B cell (primary cell): Measurements from ENCODE around the gene NLRP1. TPM values are rescaled to one million over a fixed set of nuclear protein-coding genes. Genes with fewer than 3 reads are reported as not detected.

ENCODE experiments used
- ATAC-seq: fragments of 200-7000 bp; cut with Tn5 transposase; one replicate; pipeline ENCODE4 v1.10.0; 2021; ENCODE audit warnings: low read depth, mild to moderate bottlenecking, moderate number of reproducible peaks, moderate library complexity
- CTCF ChIA-PET: fragments of 350-600 bp; sonication (Branson Sonifier 250); formaldehyde crosslinking; loops from one replicate; lab custom pipeline; 2021; ENCODE audit warnings: antibody characterized with exemption, inconsistent platforms; lab: Charles Lee
- POLR2A ChIA-PET: fragments of 350-600 bp; sonication (Branson Sonifier 250); formaldehyde crosslinking; loops from one replicate; lab custom pipeline; 2021; ENCODE audit warnings: antibody characterized with exemption; lab: Charles Lee
- DNase-seq: peaks from one replicate; pipeline ENCODE4 v3.0.0; 2013
- H2AFZ ChIP-seq: 2 replicates; pipeline ENCODE4 v1.6.1; 2012; ENCODE audit warnings: mild to moderate bottlenecking, low read depth, low read length; ENCODE audit not compliant: insufficient read depth, poor library complexity, severe bottlenecking
- H3K27ac ChIP-seq, 2 donors: 1 replicate in 1 of 2; 2 replicates in 1 of 2; pipeline ENCODE4 v1.5.1; 2012 to 2013; ENCODE audit warnings: low read length in 2 of 2, mild to moderate bottlenecking in 2 of 2, moderate library complexity in 1 of 2
- H3K27me3 ChIP-seq, 4 experiments: fragments of 200-600 bp in 1 of 4; sonication (generic) in 1 of 4; replicated peaks in 1 of 4; 1 replicate in 2 of 4; 2 replicates in 2 of 4; pipeline versions ENCODE4 v1.6.1 to v1.7.0; 2013 to 2016; ENCODE audit warnings: low read length in 3 of 4, mild to moderate bottlenecking in 2 of 4, mixed read lengths in 1 of 4, moderate library complexity in 1 of 4; ENCODE audit not compliant: insufficient read depth in 4 of 4, control insufficient read depth in 3 of 4; ENCODE audit errors: control extremely low read depth in 1 of 4
- H3K36me3 ChIP-seq, 2 experiments: replicated peaks in 1 of 2; 1 replicate in 1 of 2; 2 replicates in 1 of 2; pipeline versions ENCODE4 v1.6.1 to v1.7.1; 2013; ENCODE audit warnings: low read length in 1 of 2; ENCODE audit not compliant: insufficient read depth in 2 of 2, control insufficient read depth in 1 of 2; ENCODE audit errors: control extremely low read depth in 1 of 2, extremely low read depth in 1 of 2
- H3K4me1 ChIP-seq, 2 donors: fragments of 200-600 bp in 1 of 2; sonication (generic) in 1 of 2; 1 replicate in 1 of 2; 2 replicates in 1 of 2; pipeline versions ENCODE4 v1.5.1 to v1.6.1; 2013 to 2017; ENCODE audit warnings: low read length in 2 of 2; ENCODE audit not compliant: control insufficient read depth in 2 of 2, insufficient read depth in 2 of 2
- H3K4me2 ChIP-seq: replicated peaks from 2 replicates; pipeline ENCODE3; 2012; ENCODE audit warnings: mild to moderate bottlenecking, low read depth, low read length; ENCODE audit not compliant: poor library complexity, severe bottlenecking
- H3K4me3 ChIP-seq, 5 experiments: fragments of 200-600 bp in 1 of 5; sonication (generic) in 1 of 5; 1 replicate in 3 of 5; 2 replicates in 2 of 5; pipeline versions ENCODE4 v1.5.1 to v1.7.0; 2011 to 2016; ENCODE audit warnings: low read length in 4 of 5, mild to moderate bottlenecking in 4 of 5, low read depth in 2 of 5, control low read depth in 1 of 5, moderate library complexity in 1 of 5; ENCODE audit not compliant: insufficient read depth in 1 of 5; ENCODE audit errors: control extremely low read depth in 1 of 5, extremely low read depth in 1 of 5
- H3K79me2 ChIP-seq: fragments of 200-600 bp; sonication (generic); one replicate; pipeline ENCODE4 v1.6.0; 2016; ENCODE audit warnings: low read length; ENCODE audit not compliant: control insufficient read depth, insufficient read depth
- H3K9ac ChIP-seq: fragments of 200-600 bp; sonication (generic); 2 replicates; pipeline ENCODE4 v1.6.1; 2017; ENCODE audit warnings: mild to moderate bottlenecking, low read length, moderate library complexity
- H3K9me3 ChIP-seq, 3 donors: one replicate each; pipeline versions ENCODE4 v1.6.1 to v1.7.1; 2013; ENCODE audit warnings: low read length in 2 of 3; ENCODE audit not compliant: control insufficient read depth in 2 of 3, insufficient read depth in 1 of 3; ENCODE audit errors: control extremely low read depth in 1 of 3
- H4K20me1 ChIP-seq: 2 replicates; pipeline ENCODE4 v1.6.0; 2012; ENCODE audit warnings: mild to moderate bottlenecking, low read length; ENCODE audit not compliant: insufficient read depth, control insufficient read depth, poor library complexity, severe bottlenecking
- H3K27ac Mint-ChIP-seq: one replicate; pipeline ENCODE4 v1.8.0; 2021; ENCODE audit warnings: mixed read lengths
- H3K27me3 Mint-ChIP-seq: one replicate; pipeline ENCODE4 v1.8.0; 2021; ENCODE audit warnings: mixed read lengths
- H3K4me1 Mint-ChIP-seq: one replicate; pipeline ENCODE4 v1.8.0; 2021; ENCODE audit warnings: mixed read lengths
- H3K4me3 Mint-ChIP-seq: one replicate; pipeline ENCODE4 v1.8.0; 2021; ENCODE audit warnings: mixed read lengths
- H3K9me3 Mint-ChIP-seq: one replicate; pipeline ENCODE4 v1.8.0; 2022; ENCODE audit warnings: mixed read lengths; ENCODE audit not compliant: insufficient read depth
- EZH2 ChIP-seq: IDR thresholded peaks from 2 replicates; pipeline ENCODE4 v1.6.1; 2012; ENCODE audit warnings: borderline replicate concordance, low read depth, mild to moderate bottlenecking, moderate library complexity, low read length; ENCODE audit not compliant: insufficient read depth, poor library complexity, severe bottlenecking
- whole genome bisulfite sequencing: methylation state at CpG from one replicate; pipeline ENCODE4 v1.1.5; 2013; ENCODE audit warnings: missing lambda C conversion rate; ENCODE audit not compliant: insufficient coverage; 5-methylcytosine and 5-hydroxymethylcytosine counted together
- intact Hi-C: fragments of 100-400 bp; cut with micrococcal nuclease; formaldehyde crosslinking; loops from one replicate; pipeline ENCODE4 v1.10.0; 2022
- polyA plus RNA-seq: library from polyadenylated mRNA; depleted of rRNA; stranded (reverse); fragments of >200 nt; gene quantifications from 2 replicates; pipeline ENCODE4 v1.2.3, GENCODE V29; 2012
- total RNA-seq, 2 donors: library from RNA; stranded (reverse); fragments of 120-200 nt in 1 of 2; gene quantifications; 1 replicate in 1 of 2; 2 replicates in 1 of 2; pipeline versions ENCODE4 v1.2.3 to v1.2.4, GENCODE V29; 2013 to 2022
- TF ChIP-seq, protein P1 (sequence below): fragments of 200-600 bp; IDR thresholded peaks from one replicate; pipeline ENCODE4 v1.8.0; 2022; ENCODE audit warnings: antibody characterized with exemption, mild to moderate bottlenecking

Gene NLRP1
- total and polyA plus RNA-seq, 2 donors (not counting 1 experiment from before 2014, with no cell fraction given) = 141 to 189 TPM

- CTCF ChIA-PET = no interaction called here
- H3K9me3 ChIP-seq = no peaks in the 10 kb centered on the region
- no peak for ATAC-seq
- no peaks in the 10 kb centered on the region for H3K4me1 ChIP-seq
- H3K27me3 ChIP-seq = no peaks in the 10 kb centered on the region
- Mint-ChIP-seq H3K9me3 (no peaks in the 10 kb centered on the region), H3K27me3 (no peaks in the 10 kb centered on the region), H3K4me3 (no peak overlapping the region), H3K4me1 (no peaks in the 10 kb centered on the region), H3K27ac (no peak overlapping the region)
- no peak overlapping the region for H3K9ac ChIP-seq
- intact Hi-C loops = no loop called here
- no peak for DNase-seq
- H3K36me3 ChIP-seq = peaks cover 6 to 62% of the 10 kb centered on the region in 2 experiments
- 100% methylated on average over 3 of the region's 4 CpGs for WGBS
- no peak overlapping the region for H2AFZ ChIP-seq
- TF ChIP-seq, protein P1, sequence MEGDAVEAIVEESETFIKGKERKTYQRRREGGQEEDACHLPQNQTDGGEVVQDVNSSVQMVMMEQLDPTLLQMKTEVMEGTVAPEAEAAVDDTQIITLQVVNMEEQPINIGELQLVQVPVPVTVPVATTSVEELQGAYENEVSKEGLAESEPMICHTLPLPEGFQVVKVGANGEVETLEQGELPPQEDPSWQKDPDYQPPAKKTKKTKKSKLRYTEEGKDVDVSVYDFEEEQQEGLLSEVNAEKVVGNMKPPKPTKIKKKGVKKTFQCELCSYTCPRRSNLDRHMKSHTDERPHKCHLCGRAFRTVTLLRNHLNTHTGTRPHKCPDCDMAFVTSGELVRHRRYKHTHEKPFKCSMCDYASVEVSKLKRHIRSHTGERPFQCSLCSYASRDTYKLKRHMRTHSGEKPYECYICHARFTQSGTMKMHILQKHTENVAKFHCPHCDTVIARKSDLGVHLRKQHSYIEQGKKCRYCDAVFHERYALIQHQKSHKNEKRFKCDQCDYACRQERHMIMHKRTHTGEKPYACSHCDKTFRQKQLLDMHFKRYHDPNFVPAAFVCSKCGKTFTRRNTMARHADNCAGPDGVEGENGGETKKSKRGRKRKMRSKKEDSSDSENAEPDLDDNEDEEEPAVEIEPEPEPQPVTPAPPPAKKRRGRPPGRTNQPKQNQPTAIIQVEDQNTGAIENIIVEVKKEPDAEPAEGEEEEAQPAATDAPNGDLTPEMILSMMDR = no peak
- no peak for TF ChIP-seq EZH2
- POLR2A ChIA-PET = no interaction called here
- H4K20me1 ChIP-seq = no peaks in the 10 kb centered on the region
- H3K79me2 ChIP-seq = no peaks in the 10 kb centered on the region
- no peak overlapping the region for H3K4me3 ChIP-seq
- H3K27ac ChIP-seq = no peak overlapping the region
- H3K4me2 ChIP-seq = no peak overlapping the region
Measured at GRCh38 chr17:5531085-5531418, 53.3 kb downstream of the NLRP1 start.

DNA sequence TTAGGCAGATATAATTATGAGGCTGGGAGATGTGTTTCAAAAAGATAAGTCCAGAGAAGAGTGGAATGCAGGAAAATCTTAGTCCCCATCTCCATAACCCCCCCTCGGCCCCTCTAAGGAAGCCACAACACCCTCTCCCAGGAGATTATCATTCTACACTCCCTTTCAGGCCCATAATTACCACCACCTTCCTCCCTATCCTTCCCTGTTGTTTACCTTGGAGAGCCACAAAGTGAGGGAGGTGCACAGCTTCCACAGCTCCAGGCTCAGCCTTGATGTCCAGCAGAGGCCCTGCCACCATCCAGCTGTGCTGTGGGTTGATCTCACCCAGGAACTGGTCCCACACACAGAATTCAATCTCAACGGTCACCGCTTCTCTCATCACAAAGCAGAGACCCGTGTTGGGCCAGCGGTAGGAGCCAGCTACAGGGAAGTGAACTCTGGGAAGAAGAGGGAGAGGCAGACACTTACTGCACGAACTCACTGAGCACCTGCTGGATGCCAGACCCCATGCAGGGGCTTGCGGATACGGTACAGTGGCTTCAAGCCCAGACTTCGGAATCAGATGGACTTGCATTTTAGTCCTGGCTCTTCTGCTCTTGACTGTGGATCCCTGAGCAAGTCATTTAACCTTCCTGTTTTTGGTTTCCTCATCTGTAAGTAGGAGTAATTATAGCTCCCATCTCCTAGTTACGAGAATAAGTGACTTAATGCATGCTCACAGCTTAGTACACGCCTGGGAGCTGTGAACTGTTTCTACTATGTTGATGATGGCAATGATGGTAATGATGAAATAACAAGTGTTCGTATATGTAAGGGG lies 53.8 kb downstream of the NLRP1 start:
- Mint-ChIP-seq H3K27ac (no peak overlapping the region), H3K9me3 (no peaks in the 10 kb centered on the region), H3K27me3 (no peaks in the 10 kb centered on the region), H3K4me1 (no peaks in the 10 kb centered on the region), H3K4me3 (no peak overlapping the region)
- POLR2A ChIA-PET = no interaction called here
- TF ChIP-seq, protein P1 = no peak
- no peak for TF ChIP-seq EZH2
- CTCF ChIA-PET = no interaction called here
- no peak for ATAC-seq
- Histone ChIP-seq H3K9me3 (no peaks in the 10 kb centered on the region), H3K27ac (no peak overlapping the region), H3K79me2 (no peaks in the 10 kb centered on the region), H3K4me1 (no peaks in the 10 kb centered on the region), H3K4me2 (no peak overlapping the region), H3K4me3 (no peak overlapping the region), H2AFZ (no peak overlapping the region), H4K20me1 (no peaks in the 10 kb centered on the region), H3K27me3 (no peaks in the 10 kb centered on the region), H3K9ac (no peak overlapping the region), H3K36me3 (peaks cover 4 to 66% of the 10 kb centered on the region in 2 experiments)
- WGBS = 98% methylated on average over 10 of the region's 12 CpGs
- intact Hi-C loops = no loop called here
- no peak for DNase-seq
